ENCODE data around the gene NEXMIF.

DNA sequence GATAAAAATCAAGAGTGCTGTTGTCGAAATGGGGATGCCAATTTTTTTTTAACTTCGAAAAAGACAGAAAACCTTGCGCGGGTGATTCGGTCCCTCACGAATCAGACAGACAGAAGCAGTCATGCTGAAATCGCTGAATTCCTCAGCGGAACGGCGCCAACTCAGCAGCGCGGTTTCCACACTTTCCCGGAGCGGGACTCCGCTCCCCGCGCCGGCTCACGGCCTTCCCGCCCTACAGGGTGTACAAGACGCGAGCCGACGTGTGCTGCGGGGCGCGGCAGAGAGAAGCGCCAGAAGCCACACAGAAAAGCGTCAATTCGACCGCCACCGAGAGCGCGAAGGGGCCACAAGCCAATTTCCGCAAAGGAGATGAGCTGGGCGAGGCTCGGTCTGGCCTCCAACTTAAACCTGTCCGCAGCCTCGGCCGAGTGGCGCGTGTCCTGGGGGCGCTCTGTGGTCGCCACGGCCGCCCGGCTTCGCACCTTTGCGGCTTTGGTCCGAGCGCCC lies 1.3 kb downstream of the NEXMIF start:
- TF ChIP-seq, protein P1, sequence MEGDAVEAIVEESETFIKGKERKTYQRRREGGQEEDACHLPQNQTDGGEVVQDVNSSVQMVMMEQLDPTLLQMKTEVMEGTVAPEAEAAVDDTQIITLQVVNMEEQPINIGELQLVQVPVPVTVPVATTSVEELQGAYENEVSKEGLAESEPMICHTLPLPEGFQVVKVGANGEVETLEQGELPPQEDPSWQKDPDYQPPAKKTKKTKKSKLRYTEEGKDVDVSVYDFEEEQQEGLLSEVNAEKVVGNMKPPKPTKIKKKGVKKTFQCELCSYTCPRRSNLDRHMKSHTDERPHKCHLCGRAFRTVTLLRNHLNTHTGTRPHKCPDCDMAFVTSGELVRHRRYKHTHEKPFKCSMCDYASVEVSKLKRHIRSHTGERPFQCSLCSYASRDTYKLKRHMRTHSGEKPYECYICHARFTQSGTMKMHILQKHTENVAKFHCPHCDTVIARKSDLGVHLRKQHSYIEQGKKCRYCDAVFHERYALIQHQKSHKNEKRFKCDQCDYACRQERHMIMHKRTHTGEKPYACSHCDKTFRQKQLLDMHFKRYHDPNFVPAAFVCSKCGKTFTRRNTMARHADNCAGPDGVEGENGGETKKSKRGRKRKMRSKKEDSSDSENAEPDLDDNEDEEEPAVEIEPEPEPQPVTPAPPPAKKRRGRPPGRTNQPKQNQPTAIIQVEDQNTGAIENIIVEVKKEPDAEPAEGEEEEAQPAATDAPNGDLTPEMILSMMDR (IDR thresholded peaks at IDR 0.05; ENCODE audit: low read length): no peak
- no peak for TF ChIP-seq EZH2 (optimal IDR thresholded peaks at IDR 0.05; ENCODE audit: low read depth, low read length)
